ENCODE results near the gene ANGPTL7. TPM values are rescaled to one million over a fixed set of nuclear protein-coding genes. Genes with fewer than 3 reads are reported as not detected.

The ANGPTL7 gene
- total RNA-seq, 2 donors from 2014 or later = 1.6 to 4.8 TPM

DNA sequence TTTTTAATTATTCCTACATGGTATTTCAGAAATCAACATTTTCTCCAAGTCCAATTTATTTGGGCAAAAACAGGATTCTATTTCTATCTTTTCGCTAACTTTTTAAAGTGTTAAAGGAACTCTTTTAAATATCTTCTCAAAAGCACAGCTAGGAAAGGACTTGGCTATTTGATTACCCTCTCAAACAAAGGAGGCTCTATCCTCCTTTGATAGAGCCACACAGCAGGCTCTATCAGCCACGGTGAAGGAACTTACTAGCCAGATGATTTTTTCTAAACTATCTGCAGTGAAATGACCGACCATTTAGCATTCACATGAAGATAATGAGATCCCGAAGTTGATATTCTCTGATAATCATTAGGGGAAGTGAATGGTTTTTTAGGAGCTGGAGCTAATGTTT, 9.1 kb downstream of the ANGPTL7 start:
- Histone ChIP-seq H3K9me3 (no peaks in the 10 kb centered on the region), H3K27ac (no peak overlapping the region), H3K36me3 (peaks cover 60% of the 10 kb centered on the region), H3K4me1 (no peaks in the 10 kb centered on the region), H3K27me3 (no peaks in the 10 kb centered on the region), H3K4me3 (no peak overlapping the region)
- DNase-seq (ENCODE audit: low spot score) = no peak
- TF ChIP-seq, protein P1, sequence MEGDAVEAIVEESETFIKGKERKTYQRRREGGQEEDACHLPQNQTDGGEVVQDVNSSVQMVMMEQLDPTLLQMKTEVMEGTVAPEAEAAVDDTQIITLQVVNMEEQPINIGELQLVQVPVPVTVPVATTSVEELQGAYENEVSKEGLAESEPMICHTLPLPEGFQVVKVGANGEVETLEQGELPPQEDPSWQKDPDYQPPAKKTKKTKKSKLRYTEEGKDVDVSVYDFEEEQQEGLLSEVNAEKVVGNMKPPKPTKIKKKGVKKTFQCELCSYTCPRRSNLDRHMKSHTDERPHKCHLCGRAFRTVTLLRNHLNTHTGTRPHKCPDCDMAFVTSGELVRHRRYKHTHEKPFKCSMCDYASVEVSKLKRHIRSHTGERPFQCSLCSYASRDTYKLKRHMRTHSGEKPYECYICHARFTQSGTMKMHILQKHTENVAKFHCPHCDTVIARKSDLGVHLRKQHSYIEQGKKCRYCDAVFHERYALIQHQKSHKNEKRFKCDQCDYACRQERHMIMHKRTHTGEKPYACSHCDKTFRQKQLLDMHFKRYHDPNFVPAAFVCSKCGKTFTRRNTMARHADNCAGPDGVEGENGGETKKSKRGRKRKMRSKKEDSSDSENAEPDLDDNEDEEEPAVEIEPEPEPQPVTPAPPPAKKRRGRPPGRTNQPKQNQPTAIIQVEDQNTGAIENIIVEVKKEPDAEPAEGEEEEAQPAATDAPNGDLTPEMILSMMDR (IDR thresholded peaks at IDR 0.05) = no peak

DNA sequence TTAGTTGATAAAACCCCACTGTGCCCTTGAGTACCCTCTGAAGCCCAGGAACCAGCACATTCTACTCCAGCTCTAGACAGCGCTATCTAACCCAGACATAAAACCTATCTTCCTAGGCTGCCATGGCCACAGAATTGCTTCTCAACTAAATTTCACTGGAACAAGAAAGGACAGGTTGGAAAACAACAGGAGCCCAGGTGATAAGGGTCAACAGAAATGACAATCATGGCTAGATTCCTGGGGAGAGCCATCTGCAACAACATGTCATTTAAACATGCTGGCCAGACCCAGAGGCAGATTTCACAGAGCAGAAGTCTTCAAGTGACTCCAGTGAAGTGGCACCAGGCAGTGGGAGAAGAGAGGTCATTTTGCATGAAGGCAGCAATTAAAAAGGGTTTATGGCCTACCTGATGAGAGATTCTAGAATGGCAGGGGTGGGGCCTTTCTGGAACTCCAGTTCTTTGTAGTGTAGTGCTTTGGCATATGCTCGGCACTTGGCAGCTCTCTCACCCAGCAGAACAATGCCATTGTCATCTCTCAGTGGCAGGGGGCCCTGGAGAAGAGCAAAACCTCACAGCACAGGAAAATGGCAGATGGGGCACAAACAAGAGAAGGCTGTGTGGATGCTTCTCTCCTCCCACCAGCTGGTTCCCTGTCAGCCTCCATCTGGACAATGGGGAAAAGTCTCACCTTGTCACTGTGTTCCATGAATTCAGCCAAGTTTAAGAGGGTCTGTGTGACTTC, 9.9 kb downstream of the ANGPTL7 start:
- no peak overlapping the region for H3K4me3 ChIP-seq
- H3K4me1 ChIP-seq = no peaks in the 10 kb centered on the region
- TF ChIP-seq, protein P1 (IDR thresholded peaks at IDR 0.05) = no peak
- no peak overlapping the region for H3K27ac ChIP-seq
- H3K36me3 ChIP-seq = peaks cover 60% of the 10 kb centered on the region
- no peaks in the 10 kb centered on the region for H3K9me3 ChIP-seq
- H3K27me3 ChIP-seq = no peaks in the 10 kb centered on the region
- no peak for DNase-seq (ENCODE audit: low spot score)

DNA sequence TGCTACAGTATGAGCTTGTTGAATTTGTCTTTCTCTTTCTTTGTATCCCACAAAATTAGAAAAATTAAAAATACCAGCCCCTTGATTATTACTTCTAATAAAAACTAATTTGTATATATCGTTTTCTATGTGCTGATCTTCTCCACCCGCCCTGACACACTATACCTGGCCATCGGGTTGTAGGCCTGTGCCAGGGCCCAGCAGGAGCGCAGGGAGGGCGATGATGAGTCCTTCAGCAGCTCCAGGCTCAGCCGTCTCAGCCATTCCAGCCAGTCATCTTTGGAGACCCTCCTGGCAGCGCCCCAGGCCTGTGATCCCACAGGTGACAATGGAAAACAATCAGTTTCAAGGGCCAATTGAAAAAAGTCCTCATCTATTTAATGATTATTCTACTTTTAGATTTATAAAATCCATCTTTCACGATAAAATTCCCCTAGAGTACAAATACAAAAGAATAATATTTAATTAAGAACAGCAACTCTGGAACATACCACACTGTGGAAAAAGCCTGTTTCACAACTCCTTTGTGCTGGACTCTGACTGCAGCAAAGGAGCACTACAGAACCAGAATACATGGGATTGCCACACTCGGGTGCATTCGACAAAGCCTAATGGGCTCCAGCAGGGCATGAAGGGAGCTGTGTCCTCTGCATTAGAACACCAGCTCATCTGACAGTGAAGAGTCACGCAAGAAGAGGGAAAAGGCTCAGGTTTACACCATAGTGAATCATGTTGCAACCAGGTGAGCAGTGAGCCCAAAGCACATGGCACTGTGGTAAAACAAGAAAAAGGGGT, 15.4 kb downstream of the ANGPTL7 start:
- Histone ChIP-seq H3K36me3 (peaks cover 65% of the 10 kb centered on the region), H3K27ac (no peak overlapping the region), H3K27me3 (no peaks in the 10 kb centered on the region), H3K9me3 (no peaks in the 10 kb centered on the region), H3K4me1 (no peaks in the 10 kb centered on the region), H3K4me3 (no peak overlapping the region)
- no peak for DNase-seq (ENCODE audit: low spot score)
- TF ChIP-seq, protein P1 (IDR thresholded peaks at IDR 0.05) = no peak

DNA sequence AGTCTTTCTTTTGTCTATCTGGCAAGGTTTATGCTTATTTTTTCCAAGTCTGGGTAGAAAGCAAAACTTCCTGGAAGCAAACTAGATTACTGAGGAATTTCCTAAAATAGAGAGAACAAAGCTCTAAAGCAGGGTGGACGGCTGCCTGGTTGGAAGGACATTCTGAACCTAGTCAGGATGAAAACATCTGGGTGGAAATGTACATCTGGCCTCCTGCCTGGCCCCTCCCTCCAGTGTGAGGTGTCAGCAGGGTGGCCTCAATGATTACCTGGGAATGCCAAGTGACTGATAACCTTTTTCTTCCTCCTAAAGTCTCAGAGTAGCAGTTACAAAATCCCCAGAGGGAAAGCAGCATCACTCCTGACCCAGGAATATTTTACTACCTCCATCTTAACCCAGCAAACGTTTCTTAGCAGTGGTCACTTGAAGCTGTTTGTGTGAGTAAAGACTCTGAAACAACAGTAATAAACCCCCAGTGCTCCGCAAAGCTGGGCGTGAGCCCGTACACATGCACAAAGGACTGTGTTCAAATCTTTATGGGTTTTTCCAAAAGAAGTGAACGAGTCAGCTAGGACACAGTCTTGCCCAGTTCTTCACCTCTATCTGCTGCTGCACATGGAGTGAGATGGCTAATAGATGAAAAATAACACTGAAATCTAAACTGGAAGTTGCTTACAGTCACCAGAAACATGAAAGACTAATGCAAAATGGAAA, 18.9 kb downstream of the ANGPTL7 start:
- no peak for DNase-seq (ENCODE audit: low spot score)
- Histone ChIP-seq H3K9me3 (no peaks in the 10 kb centered on the region), H3K36me3 (peaks cover 89% of the 10 kb centered on the region), H3K27me3 (no peaks in the 10 kb centered on the region), H3K27ac (peak overlapping the region in 1 of 2 donors; percentile 22), H3K4me3 (no peak overlapping the region), H3K4me1 (no peaks in the 10 kb centered on the region)
- TF ChIP-seq, protein P1 (IDR thresholded peaks at IDR 0.05) = no peak

DNA sequence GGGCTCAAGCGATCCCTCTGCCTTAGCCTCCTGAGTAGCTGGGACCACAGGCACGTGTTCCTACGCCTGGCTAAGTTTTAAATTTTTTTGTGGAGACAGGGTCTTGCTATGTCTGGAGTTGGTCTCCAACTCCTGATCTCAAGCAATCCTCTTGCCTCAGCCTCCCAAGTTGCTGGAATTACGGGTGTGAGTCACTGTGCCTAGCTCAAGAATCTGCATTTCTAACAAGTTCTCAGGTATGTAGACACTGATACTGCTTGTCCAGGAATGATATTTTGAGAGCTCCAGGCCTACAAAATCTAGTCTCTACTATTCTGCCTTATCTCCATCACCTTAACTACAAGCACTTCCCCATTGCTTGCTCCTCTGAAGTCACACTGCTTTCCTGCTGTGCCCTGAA, 22.3 kb downstream of the ANGPTL7 start:
- TF ChIP-seq, protein P1 (IDR thresholded peaks at IDR 0.05) = no peak
- H3K9me3 ChIP-seq = no peaks in the 10 kb centered on the region
- H3K36me3 ChIP-seq = peaks cover 95% of the 10 kb centered on the region
- H3K4me3 ChIP-seq = no peak overlapping the region
- H3K27ac ChIP-seq = no peak overlapping the region
- H3K27me3 ChIP-seq = no peaks in the 10 kb centered on the region
- no peak for DNase-seq (ENCODE audit: low spot score)
- no peaks in the 10 kb centered on the region for H3K4me1 ChIP-seq
